SK-N-SH treated with all-trans-retinoic acid at 6 μM for 48 hours (cell line): Measurements from ENCODE around the gene VAT1L.

Source experiments
- OSR1 ChIP-seq: fragments of 250-450 bp; sonication (Bioruptor Pico); IDR thresholded peaks from 2 replicates; pipeline ENCODE4 v1.8.0; 2022; ENCODE audit warnings: moderate library complexity, mild to moderate bottlenecking, inconsistent platforms
- PPARA ChIP-seq: fragments of 250-450 bp; sonication (Bioruptor Pico); IDR thresholded peaks from 2 replicates; pipeline ENCODE4 v1.5.0; 2020; ENCODE audit warnings: mild to moderate bottlenecking, borderline replicate concordance
- TOX ChIP-seq: fragments of 250-450 bp; sonication (Bioruptor Pico); IDR thresholded peaks from 2 replicates; pipeline ENCODE4 v1.8.0; 2021; ENCODE audit warnings: mild to moderate bottlenecking, moderate library complexity, borderline replicate concordance
- ZFP3 ChIP-seq: fragments of 250-450 bp; sonication (Bioruptor Pico); IDR thresholded peaks from 2 replicates; pipeline ENCODE4 v1.5.0; 2020; ENCODE audit warnings: mild to moderate bottlenecking, moderate library complexity
- ZNF8 ChIP-seq: fragments of 450-650 bp; formaldehyde crosslinking; IDR thresholded peaks from 2 replicates; pipeline ENCODE4 v1.5.0; 2020; ENCODE audit warnings: mild to moderate bottlenecking, moderate library complexity
- TF ChIP-seq, protein P1 (sequence below): fragments of 250-450 bp; sonication (Bioruptor Pico); IDR thresholded peaks from 2 replicates; pipeline ENCODE4 v1.8.0; 2020; ENCODE audit warnings: mild to moderate bottlenecking, moderate library complexity, borderline replicate concordance

DNA sequence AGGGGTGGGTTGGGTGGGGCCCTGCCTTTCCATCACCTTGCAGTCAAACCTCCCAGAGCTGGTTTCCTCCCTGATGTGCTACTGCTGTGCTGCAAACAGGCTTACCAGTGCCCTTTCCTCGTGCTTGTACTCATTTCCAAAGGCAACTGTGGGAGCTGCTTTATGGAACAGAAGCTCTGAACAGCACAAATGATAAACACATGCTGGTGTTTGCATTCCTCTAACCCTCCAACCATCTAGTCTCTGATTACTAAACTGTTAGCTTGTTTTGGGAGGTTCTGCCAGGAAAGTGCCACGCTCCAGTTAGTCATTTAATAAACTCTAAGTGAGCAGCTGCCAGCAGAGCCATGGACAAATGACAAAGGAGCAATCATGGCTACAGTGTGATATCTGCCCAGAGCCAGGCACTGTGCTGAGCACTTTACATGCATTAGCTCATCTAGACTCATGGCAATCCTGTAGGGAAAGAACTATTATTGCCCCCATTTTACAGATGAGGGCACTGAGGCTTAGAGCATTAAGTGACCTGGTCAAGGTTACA is 110.4 kb downstream of the VAT1L start:
- TF ChIP-seq PPARA (no peak), TOX (CRISPR knock-in tag) (no peak), ZFP3 (CRISPR knock-in tag) (no peak), OSR1 (no peak), ZNF8 (CRISPR knock-in tag) (no peak)
- TF ChIP-seq, protein P1, sequence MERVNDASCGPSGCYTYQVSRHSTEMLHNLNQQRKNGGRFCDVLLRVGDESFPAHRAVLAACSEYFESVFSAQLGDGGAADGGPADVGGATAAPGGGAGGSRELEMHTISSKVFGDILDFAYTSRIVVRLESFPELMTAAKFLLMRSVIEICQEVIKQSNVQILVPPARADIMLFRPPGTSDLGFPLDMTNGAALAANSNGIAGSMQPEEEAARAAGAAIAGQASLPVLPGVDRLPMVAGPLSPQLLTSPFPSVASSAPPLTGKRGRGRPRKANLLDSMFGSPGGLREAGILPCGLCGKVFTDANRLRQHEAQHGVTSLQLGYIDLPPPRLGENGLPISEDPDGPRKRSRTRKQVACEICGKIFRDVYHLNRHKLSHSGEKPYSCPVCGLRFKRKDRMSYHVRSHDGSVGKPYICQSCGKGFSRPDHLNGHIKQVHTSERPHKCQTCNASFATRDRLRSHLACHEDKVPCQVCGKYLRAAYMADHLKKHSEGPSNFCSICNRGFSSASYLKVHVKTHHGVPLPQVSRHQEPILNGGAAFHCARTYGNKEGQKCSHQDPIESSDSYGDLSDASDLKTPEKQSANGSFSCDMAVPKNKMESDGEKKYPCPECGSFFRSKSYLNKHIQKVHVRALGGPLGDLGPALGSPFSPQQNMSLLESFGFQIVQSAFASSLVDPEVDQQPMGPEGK (CRISPR knock-in tag): no peak
